ENCODE data around the gene MAEA. TPM values are rescaled to one million over a fixed set of nuclear protein-coding genes. Genes with fewer than 3 reads are reported as not detected.

MAEA gene
- total and polyA plus RNA-seq, 4 donors, result 36.3 to 71.8 (median 53.6) TPM

DNA sequence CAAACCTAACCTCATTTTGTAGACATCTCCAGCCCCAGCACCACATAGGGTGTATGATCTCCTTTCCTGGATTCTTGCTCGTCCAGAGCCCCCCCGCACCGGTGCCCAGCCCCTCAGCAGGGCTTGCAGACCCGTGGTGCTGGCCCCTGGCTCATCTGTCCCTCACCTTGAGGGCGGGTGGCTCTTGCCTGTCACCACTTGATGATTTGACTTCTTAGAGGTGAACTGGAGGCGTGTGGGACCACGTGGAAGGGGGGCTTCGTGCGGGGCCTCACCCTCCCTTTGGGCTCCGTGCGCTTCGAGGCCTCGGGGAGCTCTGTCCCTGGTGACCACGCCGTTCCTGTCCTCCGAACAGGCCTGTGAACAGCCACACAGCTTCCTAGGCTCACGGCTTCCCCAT lies 72.8 kb downstream of the MAEA start:
- peaks cover 38% of the 10 kb centered on the region for H3K4me1 ChIP-seq (ENCODE audit: control insufficient read depth, insufficient read depth, low read length)
- 96% methylated on average over 17 of the region's 17 CpGs for WGBS (ENCODE audit: insufficient coverage)
- H3K27ac ChIP-seq (ENCODE audit: low read depth, low read length), result no peak overlapping the region
- no peak for DNase-seq (ENCODE audit: low read depth in 4 of 6, low spot score in 6 of 6)
- peaks cover 73% of the 10 kb centered on the region for H3K36me3 ChIP-seq (ENCODE audit: control insufficient read depth, insufficient read depth, low read length)
- H3K27me3 ChIP-seq (ENCODE audit: control insufficient read depth, insufficient read depth, low read length), result no peaks in the 10 kb centered on the region
- no peak overlapping the region for H3K4me3 ChIP-seq (ENCODE audit: low read depth, low read length)
- no peaks in the 10 kb centered on the region for H3K9me3 ChIP-seq (ENCODE audit: control insufficient read depth, insufficient read depth, low read length)

DNA sequence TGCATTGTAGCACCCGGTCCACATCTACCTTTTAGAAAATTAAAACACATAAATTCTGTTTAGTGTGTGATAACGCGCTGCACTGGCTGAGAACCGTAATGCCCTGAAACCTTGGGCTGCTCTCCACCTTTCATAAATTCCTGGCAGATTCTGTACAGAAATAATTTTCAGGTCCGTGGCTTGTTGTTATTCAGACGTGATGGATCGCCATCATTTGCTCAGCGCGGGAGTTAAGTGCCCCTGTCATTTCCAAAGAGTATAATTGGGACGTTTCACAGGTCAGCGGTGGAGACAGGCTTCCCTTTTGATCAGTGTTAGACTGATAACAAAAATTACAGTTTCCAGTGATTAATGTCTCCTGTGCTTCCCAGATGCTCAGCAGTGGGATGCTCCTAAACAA lies 73.8 kb downstream of the MAEA start:
- 85% methylated on average over 8 of the region's 11 CpGs for WGBS (ENCODE audit: insufficient coverage)

DNA sequence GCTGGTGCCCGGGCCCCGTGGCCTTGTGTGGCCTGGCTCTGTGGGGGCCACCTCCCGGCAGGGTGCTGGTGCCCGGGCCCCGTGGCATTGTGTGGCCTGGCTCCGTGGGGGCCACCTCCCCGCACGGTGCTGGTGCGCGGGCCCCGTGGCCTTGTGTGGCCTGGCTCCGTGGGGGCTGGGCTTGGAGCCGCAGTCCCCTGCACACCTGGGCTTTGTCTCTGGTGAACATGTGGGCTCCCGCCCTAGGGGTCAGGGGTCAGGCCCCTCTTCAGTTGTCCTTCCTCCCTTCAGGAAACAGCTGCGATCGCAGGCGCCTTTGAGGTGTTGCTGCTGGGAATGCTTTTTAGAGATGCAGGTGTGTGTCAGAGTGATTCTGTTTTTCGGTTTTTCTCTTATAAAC lies 74.5 kb downstream of the MAEA start:
- no peaks in the 10 kb centered on the region for H3K27me3 ChIP-seq (ENCODE audit: control insufficient read depth, insufficient read depth, low read length)
- H3K36me3 ChIP-seq (ENCODE audit: control insufficient read depth, insufficient read depth, low read length), result peaks cover 76% of the 10 kb centered on the region
- no peaks in the 10 kb centered on the region for H3K9me3 ChIP-seq (ENCODE audit: control insufficient read depth, insufficient read depth, low read length)
- no peak overlapping the region for H3K4me3 ChIP-seq (ENCODE audit: low read depth, low read length)
- WGBS (ENCODE audit: insufficient coverage), result 91% methylated on average over 13 of the region's 18 CpGs
- no peak for DNase-seq (ENCODE audit: low read depth in 4 of 6, low spot score in 6 of 6)
- H3K4me1 ChIP-seq (ENCODE audit: control insufficient read depth, insufficient read depth, low read length), result peaks cover 24% of the 10 kb centered on the region
- H3K27ac ChIP-seq (ENCODE audit: low read depth, low read length), result no peak overlapping the region

More for the DNA sequence above, 73.8 kb downstream of the MAEA start:
- Histone ChIP-seq H3K27ac (ENCODE audit: low read depth, low read length) (no peak overlapping the region), H3K36me3 (ENCODE audit: control insufficient read depth, insufficient read depth, low read length) (peaks cover 73% of the 10 kb centered on the region), H3K27me3 (ENCODE audit: control insufficient read depth, insufficient read depth, low read length) (no peaks in the 10 kb centered on the region), H3K9me3 (ENCODE audit: control insufficient read depth, insufficient read depth, low read length) (no peaks in the 10 kb centered on the region), H3K4me1 (ENCODE audit: control insufficient read depth, insufficient read depth, low read length) (peaks cover 28% of the 10 kb centered on the region), H3K4me3 (ENCODE audit: low read depth, low read length) (no peak overlapping the region)
- DNase-seq (ENCODE audit: low read depth in 4 of 6, low spot score in 6 of 6), result peak in 1 of 6 donors; percentile 66

DNA sequence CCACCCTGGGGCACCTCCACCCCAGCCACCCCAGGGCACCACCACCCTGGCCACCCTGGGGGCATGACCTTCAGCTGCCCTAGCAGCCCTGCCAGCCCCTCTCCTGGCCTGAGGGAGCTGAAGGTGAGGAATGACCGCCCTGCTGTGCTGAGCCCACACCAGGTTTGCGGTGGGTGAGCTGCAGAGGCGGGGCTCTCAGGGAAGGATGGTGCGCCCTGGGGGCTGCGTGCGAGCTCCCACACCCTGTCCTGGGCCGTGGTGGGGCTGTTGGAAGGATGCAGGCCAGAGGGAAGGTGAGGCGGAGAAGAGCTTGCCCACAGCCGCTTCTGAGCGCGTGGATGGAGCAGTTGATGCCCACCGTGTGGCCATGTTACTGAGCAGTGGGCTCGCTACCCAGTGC lies 75.1 kb downstream of the MAEA start:
- DNase-seq (ENCODE audit: low read depth in 4 of 6, low spot score in 6 of 6), result no peak
- WGBS (ENCODE audit: insufficient coverage), result 93% methylated on average over 13 of the region's 13 CpGs

DNA sequence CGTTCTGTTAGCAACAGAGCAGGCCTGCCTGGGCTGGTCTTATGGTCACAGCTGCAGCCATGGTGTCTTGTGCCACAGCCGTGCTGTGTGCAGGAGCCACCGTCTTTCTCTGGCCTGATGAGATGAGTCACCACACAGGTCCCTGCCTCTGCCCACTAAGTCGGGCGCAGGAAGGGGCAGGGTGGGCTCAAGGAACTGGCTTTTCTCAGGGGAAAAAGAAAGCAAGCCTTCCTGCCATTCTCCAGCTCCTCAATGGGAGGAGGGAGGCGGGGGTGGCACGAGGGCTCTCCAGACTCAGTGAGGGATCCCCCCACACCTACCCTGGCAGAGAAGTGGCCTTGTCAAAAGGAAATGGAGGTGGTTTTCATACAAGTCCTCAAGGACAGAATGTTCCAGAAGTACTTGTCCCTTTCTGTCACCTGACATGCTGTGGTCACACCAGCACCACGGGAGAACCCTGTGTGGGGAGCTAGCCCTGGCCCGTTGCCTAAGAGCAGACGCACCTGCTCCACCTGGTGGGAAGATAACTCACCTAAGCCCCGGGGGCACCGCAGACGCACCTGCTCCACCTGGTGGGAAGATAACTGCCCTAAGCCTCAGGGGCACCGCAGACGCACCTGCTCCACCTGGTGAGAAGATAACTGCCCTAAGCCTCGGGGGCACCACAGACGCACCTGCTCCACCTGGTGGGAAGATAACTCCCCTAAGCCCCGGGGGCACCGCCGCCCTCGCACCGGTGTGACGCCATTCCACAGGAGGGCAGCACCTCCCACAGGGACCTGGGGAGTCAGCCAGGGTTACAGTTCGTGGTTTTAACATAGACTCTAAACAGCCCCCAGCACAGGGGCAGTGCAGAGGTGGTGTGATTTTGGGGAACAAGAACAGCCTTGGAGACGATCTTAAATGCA lies 75.8 kb downstream of the MAEA start:
- H3K9me3 ChIP-seq (ENCODE audit: control insufficient read depth, insufficient read depth, low read length), result no peaks in the 10 kb centered on the region
- no peak for DNase-seq (ENCODE audit: low read depth in 4 of 6, low spot score in 6 of 6)
- peaks cover 72% of the 10 kb centered on the region for H3K36me3 ChIP-seq (ENCODE audit: control insufficient read depth, insufficient read depth, low read length)
- H3K4me3 ChIP-seq (ENCODE audit: low read depth, low read length), result no peak overlapping the region
- 83% methylated on average over 22 of the region's 25 CpGs for WGBS (ENCODE audit: insufficient coverage)
- H3K4me1 ChIP-seq (ENCODE audit: control insufficient read depth, insufficient read depth, low read length), result peaks cover 22% of the 10 kb centered on the region
- H3K27me3 ChIP-seq (ENCODE audit: control insufficient read depth, insufficient read depth, low read length), result no peaks in the 10 kb centered on the region
- H3K27ac ChIP-seq (ENCODE audit: low read depth, low read length), result no peak overlapping the region

More for the DNA sequence above, 75.1 kb downstream of the MAEA start:
- peaks cover 25% of the 10 kb centered on the region for H3K4me1 ChIP-seq (ENCODE audit: control insufficient read depth, insufficient read depth, low read length)
- peaks cover 75% of the 10 kb centered on the region for H3K36me3 ChIP-seq (ENCODE audit: control insufficient read depth, insufficient read depth, low read length)
- no peak overlapping the region for H3K27ac ChIP-seq (ENCODE audit: low read depth, low read length)
- no peak overlapping the region for H3K4me3 ChIP-seq (ENCODE audit: low read depth, low read length)
- no peaks in the 10 kb centered on the region for H3K27me3 ChIP-seq (ENCODE audit: control insufficient read depth, insufficient read depth, low read length)
- H3K9me3 ChIP-seq (ENCODE audit: control insufficient read depth, insufficient read depth, low read length), result no peaks in the 10 kb centered on the region

DNA sequence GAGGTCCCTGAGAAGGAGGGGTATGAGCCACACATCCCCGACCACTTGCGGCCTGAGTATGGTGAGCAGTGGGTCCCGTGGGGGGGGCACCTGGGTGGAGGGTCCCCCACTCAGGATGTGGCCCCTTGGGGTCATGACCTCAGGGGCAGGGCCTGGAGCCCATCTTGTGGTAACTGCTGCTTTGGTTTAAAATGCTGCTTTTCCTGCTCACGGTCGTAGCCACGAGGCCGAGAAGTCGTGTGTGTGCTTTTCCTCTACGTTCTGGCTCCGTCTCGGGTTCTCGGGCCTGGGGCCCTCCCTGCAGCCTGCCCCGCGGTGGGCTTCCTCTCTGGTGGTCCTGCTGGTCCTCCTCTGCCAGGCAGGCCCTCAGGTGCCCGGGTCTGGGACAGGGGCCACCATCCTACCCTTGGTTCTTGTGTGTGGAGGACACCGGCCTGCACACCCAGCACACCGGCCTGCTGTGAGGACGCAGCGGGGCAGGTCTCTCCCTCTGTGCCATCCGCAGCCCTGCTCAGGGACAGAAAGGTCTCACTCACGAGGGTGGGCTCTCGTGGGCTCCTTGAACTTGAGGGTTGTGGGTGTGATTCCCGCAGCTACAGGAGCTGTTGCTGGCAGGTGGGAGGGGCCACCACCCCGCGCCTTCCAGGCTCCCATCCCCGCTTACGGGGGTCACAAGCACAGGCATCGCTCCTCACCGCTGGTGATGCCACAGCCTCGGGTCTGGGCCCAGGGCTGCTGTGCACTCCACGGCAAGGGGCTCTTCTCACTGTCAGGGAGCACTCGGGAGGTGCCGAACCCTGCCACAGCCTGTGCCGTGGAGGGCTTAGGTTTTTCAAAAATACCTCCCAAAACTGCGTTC lies 76.9 kb downstream of the MAEA start:
- Histone ChIP-seq H3K36me3 (ENCODE audit: control insufficient read depth, insufficient read depth, low read length) (peaks cover 65% of the 10 kb centered on the region), H3K27ac (ENCODE audit: low read depth, low read length) (no peak overlapping the region), H3K9me3 (ENCODE audit: control insufficient read depth, insufficient read depth, low read length) (no peaks in the 10 kb centered on the region), H3K27me3 (ENCODE audit: control insufficient read depth, insufficient read depth, low read length) (no peaks in the 10 kb centered on the region), H3K4me1 (ENCODE audit: control insufficient read depth, insufficient read depth, low read length) (peaks cover 14% of the 10 kb centered on the region), H3K4me3 (ENCODE audit: low read depth, low read length) (no peak overlapping the region)
- no peak for DNase-seq (ENCODE audit: low read depth in 4 of 6, low spot score in 6 of 6)
- WGBS (ENCODE audit: insufficient coverage), result 96% methylated on average over 32 of the region's 35 CpGs

DNA sequence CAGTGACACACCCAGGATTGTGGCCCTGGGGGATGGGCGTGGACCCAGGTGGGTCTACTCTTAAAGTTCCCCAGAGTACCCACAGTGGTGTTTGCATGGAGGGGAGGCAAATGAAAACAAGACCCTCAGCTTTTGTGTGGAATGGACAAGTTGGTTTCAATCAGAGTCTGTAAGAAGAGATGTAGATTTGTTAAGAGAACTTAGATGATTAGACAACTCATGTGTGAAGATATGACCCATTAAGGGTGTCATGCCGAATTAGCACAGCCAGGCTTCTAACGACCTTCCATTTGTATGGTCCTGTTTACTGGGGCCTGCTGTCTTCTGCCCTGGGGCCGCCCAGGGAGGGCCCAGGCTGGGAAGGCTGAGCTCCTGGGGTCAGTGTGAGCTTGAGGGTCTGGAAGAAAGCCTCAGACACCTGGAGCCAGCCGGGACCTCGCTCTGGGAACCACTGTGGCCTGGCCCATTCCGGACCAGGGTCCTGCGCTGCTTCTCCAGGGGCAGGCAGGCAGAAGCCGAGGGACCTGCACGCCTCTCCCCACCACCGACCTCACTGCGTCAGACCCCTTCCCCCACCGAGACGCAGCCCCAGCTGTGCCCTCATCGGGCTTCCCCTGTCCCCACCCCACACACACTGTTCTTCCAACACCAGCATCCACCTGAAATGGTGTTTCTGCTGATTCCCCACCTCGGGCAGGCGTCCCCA lies 77.7 kb downstream of the MAEA start:
- Histone ChIP-seq H3K36me3 (ENCODE audit: control insufficient read depth, insufficient read depth, low read length) (peaks cover 60% of the 10 kb centered on the region), H3K9me3 (ENCODE audit: control insufficient read depth, insufficient read depth, low read length) (no peaks in the 10 kb centered on the region), H3K4me1 (ENCODE audit: control insufficient read depth, insufficient read depth, low read length) (peaks cover 14% of the 10 kb centered on the region), H3K27ac (ENCODE audit: low read depth, low read length) (no peak overlapping the region), H3K4me3 (ENCODE audit: low read depth, low read length) (no peak overlapping the region), H3K27me3 (ENCODE audit: control insufficient read depth, insufficient read depth, low read length) (no peaks in the 10 kb centered on the region)
- no peak for DNase-seq (ENCODE audit: low read depth in 4 of 6, low spot score in 6 of 6)
- WGBS (ENCODE audit: insufficient coverage), result 92% methylated on average over 16 of the region's 17 CpGs

DNA sequence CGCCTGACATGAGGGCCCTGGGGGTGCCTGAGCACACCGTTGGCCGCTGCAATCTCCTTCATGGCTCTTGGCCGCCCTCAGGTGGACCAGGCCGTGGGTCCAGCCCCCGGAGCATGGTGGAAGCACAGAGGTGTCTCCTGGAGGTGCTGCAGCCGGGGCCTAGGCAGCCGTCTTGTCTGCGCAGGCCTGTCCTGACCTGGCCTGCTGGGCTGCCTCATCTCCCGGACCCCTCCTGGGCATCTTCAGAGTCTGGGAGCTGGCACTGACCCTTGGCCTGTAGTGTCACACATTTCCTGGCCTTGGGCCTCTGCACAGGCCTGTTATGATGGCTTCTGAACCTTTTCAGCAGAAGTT lies 78.2 kb downstream of the MAEA start:
- 89% methylated on average over 10 of the region's 10 CpGs for WGBS (ENCODE audit: insufficient coverage)
- no peak for DNase-seq (ENCODE audit: low read depth in 4 of 6, low spot score in 6 of 6)
- Histone ChIP-seq H3K9me3 (ENCODE audit: control insufficient read depth, insufficient read depth, low read length) (no peaks in the 10 kb centered on the region), H3K4me1 (ENCODE audit: control insufficient read depth, insufficient read depth, low read length) (peaks cover 10% of the 10 kb centered on the region), H3K27ac (ENCODE audit: low read depth, low read length) (no peak overlapping the region), H3K4me3 (ENCODE audit: low read depth, low read length) (no peak overlapping the region), H3K27me3 (ENCODE audit: control insufficient read depth, insufficient read depth, low read length) (no peaks in the 10 kb centered on the region), H3K36me3 (ENCODE audit: control insufficient read depth, insufficient read depth, low read length) (peaks cover 59% of the 10 kb centered on the region)

DNA sequence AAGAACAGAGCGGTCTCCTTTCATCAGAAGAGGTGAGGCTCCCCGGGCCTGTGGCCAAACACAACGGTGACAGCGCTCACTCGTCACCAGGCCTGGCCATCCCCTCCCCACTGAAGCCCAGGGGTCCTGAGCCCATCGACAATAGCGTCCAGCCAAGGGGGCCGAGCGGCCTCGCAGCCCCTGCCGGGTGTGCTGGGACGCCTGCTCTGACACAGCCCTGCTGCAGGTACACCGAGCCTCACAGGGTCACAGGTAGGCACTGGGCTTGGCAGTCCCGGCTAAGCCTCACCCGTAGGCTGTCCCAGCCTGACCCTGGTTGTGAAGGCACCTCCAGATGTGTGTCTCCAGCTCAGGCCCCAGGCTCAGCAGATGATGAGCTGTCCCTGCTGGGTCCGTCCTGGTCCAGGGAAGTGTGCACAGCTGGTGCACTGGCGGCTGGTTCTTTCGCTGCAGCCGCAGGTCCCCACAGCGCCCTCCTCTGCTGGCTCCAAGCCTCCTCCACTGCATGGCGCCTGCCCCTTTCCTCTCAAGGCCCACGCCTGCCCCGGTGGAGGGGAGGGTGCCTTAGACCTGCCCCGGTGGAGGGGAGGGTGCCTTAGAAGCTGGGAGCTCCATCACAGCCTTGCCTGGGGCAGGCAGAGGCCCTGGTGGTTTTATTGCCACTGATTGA lies 78.9 kb downstream of the MAEA start:
- Histone ChIP-seq H3K4me1 (ENCODE audit: control insufficient read depth, insufficient read depth, low read length) (peaks cover 10% of the 10 kb centered on the region), H3K9me3 (ENCODE audit: control insufficient read depth, insufficient read depth, low read length) (no peaks in the 10 kb centered on the region), H3K4me3 (ENCODE audit: low read depth, low read length) (no peak overlapping the region), H3K27me3 (ENCODE audit: control insufficient read depth, insufficient read depth, low read length) (no peaks in the 10 kb centered on the region), H3K27ac (ENCODE audit: low read depth, low read length) (no peak overlapping the region), H3K36me3 (ENCODE audit: control insufficient read depth, insufficient read depth, low read length) (peaks cover 60% of the 10 kb centered on the region)
- WGBS (ENCODE audit: insufficient coverage), result 80% methylated on average over 23 of the region's 24 CpGs
- DNase-seq (ENCODE audit: low read depth in 4 of 6, low spot score in 6 of 6), result no peak

Data from spinal cord (tissue), 10 donors.